ENCODE results near the gene YES1.
"Not testable (repeated sequence)": the region's sequence is repeated elsewhere in the genome, so short reads cannot be mapped to it uniquely, and the experiment has no call there.

The YES1 gene

DNA sequence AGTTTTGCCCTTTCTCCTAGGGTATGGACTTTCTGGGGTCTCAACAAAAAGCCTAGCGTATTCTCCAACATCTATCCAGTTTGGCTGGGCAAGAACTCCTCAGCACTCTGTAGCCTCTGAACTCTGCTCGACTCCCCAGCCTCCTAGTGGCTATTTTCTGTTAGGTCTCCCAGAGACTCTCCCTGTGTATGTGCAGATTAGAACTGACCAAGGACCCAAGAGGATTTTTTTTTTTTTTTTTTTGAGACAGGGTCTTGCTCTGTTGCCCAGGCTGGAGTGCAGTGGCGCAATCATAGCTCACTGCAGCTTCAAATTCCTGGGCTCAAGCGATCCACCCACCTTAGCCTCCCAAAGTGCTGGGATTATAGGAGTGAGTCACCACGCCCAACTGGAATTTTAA, 81.9 kb downstream of the YES1 start:
- not testable (repeated sequence) for H3K27me3 ChIP-seq (replicated peaks; ENCODE audit: control insufficient read depth, insufficient read depth, low read length); DNase-seq (ENCODE audit: extremely low read depth, insufficient read length); H3K4me3 ChIP-seq (replicated peaks; ENCODE audit: low read depth, low read length); H3K36me3 ChIP-seq (ENCODE audit: control insufficient read depth, insufficient read depth, low read length)
- TF ChIP-seq, protein P1, sequence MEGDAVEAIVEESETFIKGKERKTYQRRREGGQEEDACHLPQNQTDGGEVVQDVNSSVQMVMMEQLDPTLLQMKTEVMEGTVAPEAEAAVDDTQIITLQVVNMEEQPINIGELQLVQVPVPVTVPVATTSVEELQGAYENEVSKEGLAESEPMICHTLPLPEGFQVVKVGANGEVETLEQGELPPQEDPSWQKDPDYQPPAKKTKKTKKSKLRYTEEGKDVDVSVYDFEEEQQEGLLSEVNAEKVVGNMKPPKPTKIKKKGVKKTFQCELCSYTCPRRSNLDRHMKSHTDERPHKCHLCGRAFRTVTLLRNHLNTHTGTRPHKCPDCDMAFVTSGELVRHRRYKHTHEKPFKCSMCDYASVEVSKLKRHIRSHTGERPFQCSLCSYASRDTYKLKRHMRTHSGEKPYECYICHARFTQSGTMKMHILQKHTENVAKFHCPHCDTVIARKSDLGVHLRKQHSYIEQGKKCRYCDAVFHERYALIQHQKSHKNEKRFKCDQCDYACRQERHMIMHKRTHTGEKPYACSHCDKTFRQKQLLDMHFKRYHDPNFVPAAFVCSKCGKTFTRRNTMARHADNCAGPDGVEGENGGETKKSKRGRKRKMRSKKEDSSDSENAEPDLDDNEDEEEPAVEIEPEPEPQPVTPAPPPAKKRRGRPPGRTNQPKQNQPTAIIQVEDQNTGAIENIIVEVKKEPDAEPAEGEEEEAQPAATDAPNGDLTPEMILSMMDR (IDR thresholded peaks at IDR 0.05; ENCODE audit: insufficient read depth, low read length, poor library complexity, severe bottlenecking) = peak; percentile 43

DNA sequence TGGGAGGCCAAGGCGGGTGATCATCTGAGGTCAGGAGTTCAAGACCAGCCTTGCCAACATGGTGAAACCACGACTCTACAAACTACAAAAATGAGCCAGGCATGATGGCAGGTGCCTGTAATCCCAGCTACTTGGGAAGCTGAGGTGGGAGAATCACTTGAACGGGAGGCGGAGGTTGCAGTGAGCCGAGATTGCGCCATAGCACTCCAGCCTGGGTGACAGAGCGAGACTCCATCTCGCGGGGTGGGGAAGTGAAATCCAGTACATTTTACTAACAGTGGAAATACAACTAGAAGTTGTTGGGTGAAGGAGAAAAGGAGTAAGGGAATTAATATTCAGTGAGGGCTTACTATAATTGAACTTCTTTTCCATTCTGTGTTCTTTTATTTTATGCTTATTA, 86.4 kb downstream of the YES1 start:
- Histone ChIP-seq H3K4me3 (replicated peaks; ENCODE audit: low read depth, low read length) (no peak overlapping the region), H3K27me3 (replicated peaks; ENCODE audit: control insufficient read depth, insufficient read depth, low read length) (no peaks in the 10 kb centered on the region), H3K36me3 (ENCODE audit: control insufficient read depth, insufficient read depth, low read length) (no peaks in the 10 kb centered on the region)
- no peak for DNase-seq (ENCODE audit: extremely low read depth, insufficient read length)
- TF ChIP-seq, protein P1 (IDR thresholded peaks at IDR 0.05; ENCODE audit: insufficient read depth, low read length, poor library complexity, severe bottlenecking) = no peak

DNA sequence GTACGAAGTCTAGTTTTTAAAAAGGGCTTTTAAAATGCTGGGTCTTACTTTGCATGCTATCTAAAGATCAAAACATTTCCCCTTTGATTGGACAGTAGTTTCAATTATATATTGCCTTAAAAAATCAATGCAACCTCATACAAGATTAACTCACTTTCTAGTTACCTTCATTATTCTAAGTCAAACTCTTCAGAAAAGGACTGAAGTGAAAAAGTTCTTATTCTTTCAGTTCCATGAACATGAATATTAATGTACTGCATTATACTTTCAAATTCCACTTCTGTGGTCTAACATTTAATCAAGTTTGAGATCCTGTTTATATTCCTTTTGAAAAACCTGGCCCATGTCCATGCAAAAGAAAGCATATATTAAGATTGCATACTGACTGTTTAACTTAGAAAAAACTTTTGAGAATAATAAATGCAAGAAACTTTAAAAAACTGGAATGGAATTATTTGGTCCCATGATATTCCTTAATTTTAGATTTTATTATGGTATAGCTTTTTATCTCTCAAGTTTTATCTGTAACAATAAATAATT, 88.4 kb downstream of the YES1 start:
- no peak for DNase-seq (ENCODE audit: extremely low read depth, insufficient read length)
- Histone ChIP-seq H3K36me3 (ENCODE audit: control insufficient read depth, insufficient read depth, low read length) (no peaks in the 10 kb centered on the region), H3K27me3 (replicated peaks; ENCODE audit: control insufficient read depth, insufficient read depth, low read length) (no peaks in the 10 kb centered on the region), H3K4me3 (replicated peaks; ENCODE audit: low read depth, low read length) (no peak overlapping the region)
- TF ChIP-seq, protein P1 (IDR thresholded peaks at IDR 0.05; ENCODE audit: insufficient read depth, low read length, poor library complexity, severe bottlenecking) = no peak

DNA sequence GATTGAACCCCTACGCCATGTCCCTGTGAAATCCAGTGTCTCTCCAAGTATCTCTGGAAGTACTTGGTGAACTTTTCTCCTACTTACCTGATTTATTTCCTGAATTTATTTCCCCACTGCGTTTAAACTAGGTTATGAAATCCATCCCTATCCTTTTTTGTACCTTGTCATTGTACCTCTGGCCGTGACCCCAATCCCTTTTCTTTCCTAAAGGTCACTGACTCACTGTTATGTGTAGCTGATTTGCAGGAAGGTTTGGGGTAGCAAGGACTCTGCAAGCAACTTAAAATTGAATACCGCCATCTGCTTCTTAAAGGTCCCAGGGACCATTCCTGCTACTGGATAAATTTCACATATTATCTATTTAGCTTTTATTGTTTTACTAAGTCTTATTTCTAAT, 95.0 kb downstream of the YES1 start:
- DNase-seq (ENCODE audit: extremely low read depth, insufficient read length) = no peak
- no peak overlapping the region for H3K4me3 ChIP-seq (replicated peaks; ENCODE audit: low read depth, low read length)
- TF ChIP-seq, protein P1 (IDR thresholded peaks at IDR 0.05; ENCODE audit: insufficient read depth, low read length, poor library complexity, severe bottlenecking) = no peak
- H3K36me3 ChIP-seq (ENCODE audit: control insufficient read depth, insufficient read depth, low read length) = no peaks in the 10 kb centered on the region
- no peaks in the 10 kb centered on the region for H3K27me3 ChIP-seq (replicated peaks; ENCODE audit: control insufficient read depth, insufficient read depth, low read length)

DNA sequence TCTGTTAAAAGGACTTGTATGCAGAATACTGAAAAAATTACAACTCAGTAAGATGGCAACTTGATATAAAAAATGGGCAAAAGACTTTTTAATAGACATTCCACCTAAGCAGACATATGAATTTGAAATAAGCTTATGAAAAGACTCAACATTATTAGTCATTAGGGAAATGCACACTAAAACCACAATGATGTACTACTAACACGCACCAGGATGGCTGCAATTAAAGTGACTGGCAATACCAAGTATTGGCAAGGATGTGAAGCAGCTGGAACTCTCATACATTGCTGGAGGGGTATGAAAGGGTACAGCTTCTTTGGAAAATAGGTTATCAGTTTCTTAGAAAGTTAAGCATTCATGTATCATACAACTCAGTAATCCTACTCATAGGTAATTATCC, 96.4 kb downstream of the YES1 start:
- H3K4me3 ChIP-seq (replicated peaks; ENCODE audit: low read depth, low read length) = no peak overlapping the region
- DNase-seq (ENCODE audit: extremely low read depth, insufficient read length) = no peak
- no peaks in the 10 kb centered on the region for H3K36me3 ChIP-seq (ENCODE audit: control insufficient read depth, insufficient read depth, low read length)
- no peaks in the 10 kb centered on the region for H3K27me3 ChIP-seq (replicated peaks; ENCODE audit: control insufficient read depth, insufficient read depth, low read length)
- TF ChIP-seq, protein P1 (IDR thresholded peaks at IDR 0.05; ENCODE audit: insufficient read depth, low read length, poor library complexity, severe bottlenecking) = no peak

DNA sequence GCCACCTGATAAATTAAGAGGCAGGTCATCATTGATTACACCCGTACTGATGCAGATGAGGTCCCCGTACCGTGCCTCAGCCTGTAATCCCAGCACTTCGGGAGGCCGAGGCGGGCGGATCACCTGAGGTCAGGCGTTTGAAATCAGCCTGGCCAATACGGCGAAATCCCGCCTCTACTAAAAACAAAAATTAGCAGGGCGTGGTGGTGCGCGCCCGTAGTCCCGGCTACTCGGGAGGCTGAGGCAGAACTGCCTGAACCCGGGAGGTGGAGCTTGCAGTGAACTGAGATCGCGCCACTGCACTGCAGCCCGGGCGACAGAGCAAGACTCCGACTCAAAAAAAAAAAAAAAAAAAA, 98.9 kb downstream of the YES1 start:
- no peak overlapping the region for H3K4me3 ChIP-seq (replicated peaks; ENCODE audit: low read depth, low read length)
- H3K27me3 ChIP-seq (replicated peaks; ENCODE audit: control insufficient read depth, insufficient read depth, low read length) = no peaks in the 10 kb centered on the region
- no peaks in the 10 kb centered on the region for H3K36me3 ChIP-seq (ENCODE audit: control insufficient read depth, insufficient read depth, low read length)
- TF ChIP-seq, protein P1 (IDR thresholded peaks at IDR 0.05; ENCODE audit: insufficient read depth, low read length, poor library complexity, severe bottlenecking) = no peak
- no peak for DNase-seq (ENCODE audit: extremely low read depth, insufficient read length)
